Ovary (tissue), 3 donors: ENCODE measurements around the gene TCF12.

Experiments
- CTCF ChIP-seq, 3 donors: fragments of 450-650 bp in 2 of 3; fragments of 200-600 bp in 1 of 3; IDR thresholded peaks; one replicate each; pipeline versions ENCODE4 v1.5.1 to v1.8.0; 2016 to 2022; ENCODE audit warnings: antibody characterized with exemption in 3 of 3, mild to moderate bottlenecking in 1 of 3
- EP300 ChIP-seq: sonication (generic); formaldehyde crosslinking; IDR thresholded peaks from one replicate; pipeline ENCODE4 v1.6.1; 2017; ENCODE audit warnings: antibody characterized with exemption
- POLR2A ChIP-seq: fragments of 450-650 bp; IDR thresholded peaks from one replicate; pipeline ENCODE4 v1.6.1; 2017; ENCODE audit warnings: antibody characterized with exemption, mild to moderate bottlenecking, moderate library complexity
- donor health status: DM: no; HTN: no; CAD: no.

DNA sequence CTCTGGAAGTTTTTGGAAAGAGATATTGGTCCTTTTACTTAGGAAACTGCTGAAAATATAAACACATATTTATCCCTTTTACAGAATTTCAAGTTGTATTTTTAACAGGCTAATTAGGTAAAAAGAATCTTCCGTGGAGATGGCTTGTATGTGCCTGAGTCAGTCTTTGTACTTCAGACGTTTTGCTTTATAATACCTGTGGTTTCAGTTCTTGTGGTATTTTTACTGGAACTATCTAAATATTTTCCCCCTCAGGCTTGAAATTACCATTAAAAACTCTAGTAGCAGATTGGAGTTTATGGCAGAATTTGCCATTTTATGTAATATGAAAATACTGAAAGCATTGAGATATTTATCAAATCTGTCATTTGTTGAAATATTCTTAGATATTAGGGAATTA lies 306.2 kb downstream of the TCF12 start:
- TF ChIP-seq CTCF (IDR thresholded peaks at IDR 0.05) (no peak), EP300 (no peak), POLR2A (no peak)
